Measurements from ENCODE around the gene APEH. TPM values are rescaled to one million over a fixed set of nuclear protein-coding genes. Genes with fewer than 3 reads are reported as not detected.
A peak's percentile ranks its signal among the peaks of the same experiment; 100 is the strongest.

The APEH gene
- total RNA-seq, 4 donors from 2014 or later, result 92.2 to 219 (median 185) TPM

DNA sequence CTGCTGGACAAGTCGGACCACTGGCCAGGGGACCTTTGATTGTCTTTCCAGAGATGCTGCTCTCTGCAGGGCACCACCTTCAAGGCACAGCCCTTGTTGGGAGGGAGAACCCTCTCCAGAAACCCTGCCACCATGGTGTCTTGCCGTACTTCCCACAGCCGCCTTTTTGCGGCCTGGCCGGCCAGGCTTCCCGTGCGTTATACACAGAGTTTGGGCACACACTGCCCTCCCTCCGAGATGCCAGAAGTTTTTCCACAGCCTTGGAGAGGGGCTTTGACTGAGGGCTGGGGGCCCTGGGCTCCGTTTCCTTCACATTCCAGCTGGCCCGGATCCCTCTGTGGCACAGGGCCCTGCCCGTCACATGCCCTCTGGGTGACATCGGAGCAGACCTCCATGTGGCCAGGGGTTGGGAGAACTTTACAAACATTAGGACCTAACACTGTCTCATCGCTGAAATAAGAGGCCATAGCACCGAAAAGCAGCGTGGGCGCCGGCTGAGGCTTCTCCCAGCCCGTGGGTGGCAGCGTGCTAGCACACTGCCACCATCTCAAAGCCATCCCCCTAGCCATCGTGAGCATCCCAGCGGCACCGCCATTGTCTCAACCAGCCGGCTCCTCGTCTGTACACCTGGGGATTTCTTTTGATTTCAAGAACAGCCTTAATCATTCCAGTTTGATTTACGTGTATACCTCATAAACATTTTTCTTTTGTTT lies 6.3 kb upstream of the APEH start:
- WGBS, 2 donors, result 89% methylated on average over 17 to 25 of the region's 25 CpGs
- no peaks in the 10 kb centered on the region for H3K27me3 ChIP-seq
- no peak for DNase-seq
- no peak overlapping the region for H3K4me3 ChIP-seq (replicated peaks in 1 of 3)
- TF ChIP-seq POLR2A (IDR thresholded peaks at IDR 0.05), result no peak
- TF ChIP-seq, protein P1, sequence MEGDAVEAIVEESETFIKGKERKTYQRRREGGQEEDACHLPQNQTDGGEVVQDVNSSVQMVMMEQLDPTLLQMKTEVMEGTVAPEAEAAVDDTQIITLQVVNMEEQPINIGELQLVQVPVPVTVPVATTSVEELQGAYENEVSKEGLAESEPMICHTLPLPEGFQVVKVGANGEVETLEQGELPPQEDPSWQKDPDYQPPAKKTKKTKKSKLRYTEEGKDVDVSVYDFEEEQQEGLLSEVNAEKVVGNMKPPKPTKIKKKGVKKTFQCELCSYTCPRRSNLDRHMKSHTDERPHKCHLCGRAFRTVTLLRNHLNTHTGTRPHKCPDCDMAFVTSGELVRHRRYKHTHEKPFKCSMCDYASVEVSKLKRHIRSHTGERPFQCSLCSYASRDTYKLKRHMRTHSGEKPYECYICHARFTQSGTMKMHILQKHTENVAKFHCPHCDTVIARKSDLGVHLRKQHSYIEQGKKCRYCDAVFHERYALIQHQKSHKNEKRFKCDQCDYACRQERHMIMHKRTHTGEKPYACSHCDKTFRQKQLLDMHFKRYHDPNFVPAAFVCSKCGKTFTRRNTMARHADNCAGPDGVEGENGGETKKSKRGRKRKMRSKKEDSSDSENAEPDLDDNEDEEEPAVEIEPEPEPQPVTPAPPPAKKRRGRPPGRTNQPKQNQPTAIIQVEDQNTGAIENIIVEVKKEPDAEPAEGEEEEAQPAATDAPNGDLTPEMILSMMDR (IDR thresholded peaks at IDR 0.05), result no peak
- intact Hi-C loops (cut with DNase I), result loop anchor here (10.0 kb wide), 1 partner anchor 203 kb away; no protein-coding TSS in a partner anchor
- no peak overlapping the region for H3K27ac ChIP-seq
- no peaks in the 10 kb centered on the region for H3K9me3 ChIP-seq
- H3K36me3 ChIP-seq, result no peaks in the 10 kb centered on the region
- peaks cover 0 to 3% of the 10 kb centered on the region in 2 donors for H3K4me1 ChIP-seq

DNA sequence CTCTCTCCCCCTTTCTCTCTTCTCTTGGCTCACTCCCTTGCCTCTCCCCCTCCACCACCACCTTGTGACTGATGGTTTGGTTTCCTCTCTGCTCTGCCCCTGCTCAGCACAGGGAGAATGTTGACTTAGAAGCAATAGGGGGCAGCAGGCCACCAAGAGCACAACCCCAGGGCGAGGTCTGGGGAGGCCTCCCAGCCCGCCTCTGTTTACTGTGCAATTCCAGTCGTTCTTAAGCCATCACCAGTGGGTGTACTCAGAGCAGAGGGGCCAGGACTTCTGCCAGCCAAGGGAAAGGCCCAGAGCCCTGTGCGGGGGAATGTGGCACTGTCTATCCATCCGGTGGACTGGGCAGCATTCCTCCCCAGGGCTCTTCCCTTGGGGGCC lies 5.7 kb upstream of the APEH start:
- TF ChIP-seq, protein P1 (IDR thresholded peaks at IDR 0.05), result no peak
- TF ChIP-seq POLR2A (IDR thresholded peaks at IDR 0.05), result no peak
- Histone ChIP-seq H3K4me3 (replicated peaks in 1 of 3) (no peak overlapping the region), H3K4me1 (peaks cover 4 to 7% of the 10 kb centered on the region in 2 donors), H3K36me3 (no peaks in the 10 kb centered on the region), H3K27ac (no peak overlapping the region), H3K9me3 (no peaks in the 10 kb centered on the region), H3K27me3 (no peaks in the 10 kb centered on the region)
- 25 to 48% methylated on average over 4 to 5 of the region's 5 CpGs for WGBS, 2 donors
- intact Hi-C loops (cut with DNase I), result loop anchor here (10.0 kb wide), 1 partner anchor 204 kb away; no protein-coding TSS in a partner anchor
- no peak for DNase-seq

DNA sequence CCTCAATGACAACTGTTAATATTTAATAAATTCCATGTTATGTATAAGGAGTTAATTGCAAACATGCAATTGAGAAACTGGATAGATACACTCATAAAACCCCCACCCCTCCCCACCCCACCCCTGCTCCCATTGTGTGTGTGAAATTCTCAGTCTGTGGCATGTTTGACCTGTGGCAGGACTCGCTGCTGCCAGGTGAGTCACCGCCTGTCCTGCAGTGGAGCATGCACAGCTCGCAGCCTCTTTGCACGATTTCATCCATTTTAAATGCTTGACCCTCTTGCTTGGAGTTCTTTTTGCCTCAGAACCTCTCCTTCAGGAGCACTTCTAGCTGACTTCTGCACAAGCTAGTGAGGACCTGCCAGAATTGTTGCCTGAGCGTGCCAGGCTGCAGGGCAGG lies 5.3 kb upstream of the APEH start:
- Histone ChIP-seq H3K4me3 (replicated peaks in 1 of 3) (no peak overlapping the region), H3K27ac (no peak overlapping the region), H3K4me1 (peaks cover 5 to 8% of the 10 kb centered on the region in 2 donors), H3K9me3 (no peaks in the 10 kb centered on the region), H3K27me3 (no peaks in the 10 kb centered on the region), H3K36me3 (no peaks in the 10 kb centered on the region)
- DNase-seq, result peak; percentile 29 to 42
- intact Hi-C loops (cut with DNase I), result loop anchor here (10.0 kb wide), 1 partner anchor 204 kb away; no protein-coding TSS in a partner anchor
- no peak for TF ChIP-seq POLR2A (IDR thresholded peaks at IDR 0.05)
- TF ChIP-seq, protein P1 (IDR thresholded peaks at IDR 0.05), result no peak
- WGBS, 2 donors, result 48 to 53% methylated on average over 5 of the region's 5 CpGs

DNA sequence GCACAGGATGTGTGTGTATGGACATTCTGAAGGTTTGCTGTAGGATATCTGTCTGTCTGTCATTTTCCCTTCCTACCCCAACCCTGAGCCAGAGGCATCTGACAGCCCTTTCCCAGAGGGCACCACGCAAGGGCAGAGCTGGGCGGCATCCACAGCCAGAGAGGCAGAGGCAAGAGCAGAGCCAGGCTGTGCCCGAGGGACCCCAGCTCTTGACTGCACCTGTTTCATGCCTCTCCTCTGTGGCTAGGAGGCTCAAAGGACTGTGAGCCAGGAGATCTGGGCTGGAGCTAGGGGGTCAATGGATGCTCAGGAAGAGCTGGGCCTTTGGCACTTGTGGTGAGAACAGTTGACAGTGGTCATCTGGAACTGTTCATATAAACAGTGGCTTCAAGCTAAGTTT lies 4.8 kb upstream of the APEH start:
- DNase-seq, result no peak
- 82% methylated on average over 3 of the region's 3 CpGs; no CpG with 5 or more reads in 1 of the 2 donors for WGBS, 2 donors
- Histone ChIP-seq H3K27ac (no peak overlapping the region), H3K4me3 (replicated peaks in 1 of 3) (no peak overlapping the region), H3K9me3 (no peaks in the 10 kb centered on the region), H3K4me1 (peaks cover 5 to 8% of the 10 kb centered on the region in 2 donors), H3K36me3 (no peaks in the 10 kb centered on the region), H3K27me3 (no peaks in the 10 kb centered on the region)
- intact Hi-C loops (cut with DNase I), result loop anchor here (10.0 kb wide), 1 partner anchor 205 kb away; no protein-coding TSS in a partner anchor
- TF ChIP-seq, protein P1 (IDR thresholded peaks at IDR 0.05), result no peak
- TF ChIP-seq POLR2A (IDR thresholded peaks at IDR 0.05), result no peak

DNA sequence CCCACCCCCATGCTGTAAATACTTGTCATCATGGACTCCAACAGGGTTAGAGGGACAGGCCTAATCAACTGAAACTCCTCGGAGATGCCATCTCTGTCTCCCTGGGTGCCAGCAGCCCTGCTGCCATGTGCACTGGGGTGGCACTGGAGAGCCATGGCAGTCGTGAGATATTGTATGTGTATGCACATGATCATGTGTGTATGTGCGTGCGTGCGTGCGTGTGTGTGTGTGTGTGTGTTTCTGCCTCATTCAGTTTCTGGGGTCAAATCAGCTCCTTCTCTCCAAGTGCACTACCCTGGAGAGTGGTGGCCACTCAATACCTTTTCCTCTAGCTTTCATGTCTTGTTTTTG lies 3.2 kb upstream of the APEH start:
- intact Hi-C loops (cut with DNase I), result loop anchor here (5.0 kb wide), 1 partner anchor 134 kb away; no protein-coding TSS in a partner anchor
- DNase-seq, result no peak
- WGBS, 2 donors, result 70 to 71% methylated on average over 6 of the region's 6 CpGs
- Histone ChIP-seq H3K27ac (no peak overlapping the region), H3K4me1 (peaks cover 14 to 17% of the 10 kb centered on the region in 2 donors), H3K27me3 (no peaks in the 10 kb centered on the region), H3K9me3 (no peaks in the 10 kb centered on the region), H3K36me3 (no peaks in the 10 kb centered on the region), H3K4me3 (replicated peaks in 1 of 3) (no peak overlapping the region)
- TF ChIP-seq, protein P1 (IDR thresholded peaks at IDR 0.05), result no peak
- TF ChIP-seq POLR2A (IDR thresholded peaks at IDR 0.05), result no peak
